WTC11 (cell line): ENCODE data around the gene PGAP6.

Experiments used
- ESRRA ChIP-seq: sonication (generic); formaldehyde crosslinking; IDR thresholded peaks from 2 replicates; pipeline ENCODE4 v1.8.1; 2022; ENCODE audit warnings: mild to moderate bottlenecking, missing genetic modification reagents, borderline replicate concordance
- JUN ChIP-seq: sonication (generic); formaldehyde crosslinking; IDR thresholded peaks from 2 replicates; pipeline ENCODE4 v1.8.0; 2023; ENCODE audit warnings: mild to moderate bottlenecking, missing genetic modification reagents
- KAT7 ChIP-seq: sonication (generic); formaldehyde crosslinking; IDR thresholded peaks from 2 replicates; pipeline ENCODE4 v1.8.1; 2023; ENCODE audit warnings: missing genetic modification reagents, mild to moderate bottlenecking, borderline replicate concordance
- MXD4 ChIP-seq: fragments of 250-450 bp; sonication (Bioruptor Pico); IDR thresholded peaks from 2 replicates; pipeline ENCODE4 v1.8.0; 2021; ENCODE audit warnings: mild to moderate bottlenecking, moderate library complexity, borderline replicate concordance
- SP1 ChIP-seq: sonication (generic); formaldehyde crosslinking; conservative IDR thresholded peaks from 2 replicates; pipeline ENCODE4 v1.8.1; 2022; ENCODE audit warnings: missing genetic modification reagents
- TCF7 ChIP-seq: sonication (generic); formaldehyde crosslinking; IDR thresholded peaks from 2 replicates; pipeline ENCODE4 v1.8.0; 2022; ENCODE audit warnings: mild to moderate bottlenecking, low read depth, missing genetic modification reagents, moderate library complexity
- ZNF416 ChIP-seq: fragments of 250-450 bp; sonication (Bioruptor Pico); IDR thresholded peaks from 2 replicates; pipeline ENCODE4 v1.9.0; 2021; ENCODE audit warnings: mild to moderate bottlenecking, inconsistent platforms
- TF ChIP-seq, protein P1 (sequence below): sonication (generic); formaldehyde crosslinking; IDR thresholded peaks from 2 replicates; pipeline ENCODE4 v1.8.0; 2023; ENCODE audit warnings: missing genetic modification reagents
- TF ChIP-seq, protein P2 (sequence below): sonication (generic); formaldehyde crosslinking; IDR thresholded peaks from 2 replicates; pipeline ENCODE4 v1.8.0; 2022; ENCODE audit warnings: mild to moderate bottlenecking, missing genetic modification reagents
- TF ChIP-seq, protein P3 (sequence below): fragments of 200-600 bp; IDR thresholded peaks from 2 replicates; pipeline ENCODE4 v1.8.0; 2022; ENCODE audit warnings: antibody characterized with exemption
- TF ChIP-seq, protein P4 (sequence below): sonication (generic); formaldehyde crosslinking; IDR thresholded peaks from 2 replicates; pipeline ENCODE4 v1.8.1; 2023; ENCODE audit warnings: mild to moderate bottlenecking, missing genetic modification reagents, moderate library complexity
- TF ChIP-seq, protein P5 (sequence below): fragments of 250-450 bp; sonication (Bioruptor Pico); IDR thresholded peaks from 2 replicates; pipeline ENCODE4 v1.9.0; 2021; ENCODE audit warnings: moderate library complexity, mild to moderate bottlenecking, inconsistent platforms, borderline replicate concordance

DNA sequence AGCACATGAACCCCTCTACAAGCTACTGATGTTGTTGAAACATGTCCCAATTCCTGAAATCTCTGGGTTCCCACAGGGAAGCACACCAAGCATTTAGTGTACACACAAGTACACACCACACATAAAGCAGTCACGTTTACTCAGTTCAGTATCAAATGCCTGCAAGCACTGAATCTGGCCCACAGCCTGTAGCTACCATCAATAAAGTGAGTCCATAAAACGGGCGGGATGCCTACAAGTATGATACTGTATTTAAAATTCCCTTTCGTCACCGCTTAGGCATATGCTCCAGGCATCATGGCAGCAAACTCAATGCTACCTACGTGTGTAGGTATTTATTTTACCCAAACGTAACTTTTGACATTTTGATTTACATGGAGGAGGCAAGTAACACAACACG is 31.6 kb downstream of the PGAP6 start:
- TF ChIP-seq, protein P1, sequence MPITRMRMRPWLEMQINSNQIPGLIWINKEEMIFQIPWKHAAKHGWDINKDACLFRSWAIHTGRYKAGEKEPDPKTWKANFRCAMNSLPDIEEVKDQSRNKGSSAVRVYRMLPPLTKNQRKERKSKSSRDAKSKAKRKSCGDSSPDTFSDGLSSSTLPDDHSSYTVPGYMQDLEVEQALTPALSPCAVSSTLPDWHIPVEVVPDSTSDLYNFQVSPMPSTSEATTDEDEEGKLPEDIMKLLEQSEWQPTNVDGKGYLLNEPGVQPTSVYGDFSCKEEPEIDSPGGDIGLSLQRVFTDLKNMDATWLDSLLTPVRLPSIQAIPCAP (CRISPR knock-in tag): no peak
- TF ChIP-seq, protein P2, sequence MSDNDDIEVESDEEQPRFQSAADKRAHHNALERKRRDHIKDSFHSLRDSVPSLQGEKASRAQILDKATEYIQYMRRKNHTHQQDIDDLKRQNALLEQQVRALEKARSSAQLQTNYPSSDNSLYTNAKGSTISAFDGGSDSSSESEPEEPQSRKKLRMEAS: no peak
- TF ChIP-seq KAT7 (CRISPR knock-in tag) (no peak), ESRRA (CRISPR knock-in tag) (no peak), SP1 (no peak), TCF7 (CRISPR knock-in tag) (no peak), MXD4 (CRISPR knock-in tag) (no peak), JUN (CRISPR knock-in tag) (no peak), ZNF416 (no peak)
- TF ChIP-seq, protein P3, sequence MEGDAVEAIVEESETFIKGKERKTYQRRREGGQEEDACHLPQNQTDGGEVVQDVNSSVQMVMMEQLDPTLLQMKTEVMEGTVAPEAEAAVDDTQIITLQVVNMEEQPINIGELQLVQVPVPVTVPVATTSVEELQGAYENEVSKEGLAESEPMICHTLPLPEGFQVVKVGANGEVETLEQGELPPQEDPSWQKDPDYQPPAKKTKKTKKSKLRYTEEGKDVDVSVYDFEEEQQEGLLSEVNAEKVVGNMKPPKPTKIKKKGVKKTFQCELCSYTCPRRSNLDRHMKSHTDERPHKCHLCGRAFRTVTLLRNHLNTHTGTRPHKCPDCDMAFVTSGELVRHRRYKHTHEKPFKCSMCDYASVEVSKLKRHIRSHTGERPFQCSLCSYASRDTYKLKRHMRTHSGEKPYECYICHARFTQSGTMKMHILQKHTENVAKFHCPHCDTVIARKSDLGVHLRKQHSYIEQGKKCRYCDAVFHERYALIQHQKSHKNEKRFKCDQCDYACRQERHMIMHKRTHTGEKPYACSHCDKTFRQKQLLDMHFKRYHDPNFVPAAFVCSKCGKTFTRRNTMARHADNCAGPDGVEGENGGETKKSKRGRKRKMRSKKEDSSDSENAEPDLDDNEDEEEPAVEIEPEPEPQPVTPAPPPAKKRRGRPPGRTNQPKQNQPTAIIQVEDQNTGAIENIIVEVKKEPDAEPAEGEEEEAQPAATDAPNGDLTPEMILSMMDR: no peak
- TF ChIP-seq, protein P4, sequence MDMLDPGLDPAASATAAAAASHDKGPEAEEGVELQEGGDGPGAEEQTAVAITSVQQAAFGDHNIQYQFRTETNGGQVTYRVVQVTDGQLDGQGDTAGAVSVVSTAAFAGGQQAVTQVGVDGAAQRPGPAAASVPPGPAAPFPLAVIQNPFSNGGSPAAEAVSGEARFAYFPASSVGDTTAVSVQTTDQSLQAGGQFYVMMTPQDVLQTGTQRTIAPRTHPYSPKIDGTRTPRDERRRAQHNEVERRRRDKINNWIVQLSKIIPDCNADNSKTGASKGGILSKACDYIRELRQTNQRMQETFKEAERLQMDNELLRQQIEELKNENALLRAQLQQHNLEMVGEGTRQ (CRISPR knock-in tag): no peak
- TF ChIP-seq, protein P5, sequence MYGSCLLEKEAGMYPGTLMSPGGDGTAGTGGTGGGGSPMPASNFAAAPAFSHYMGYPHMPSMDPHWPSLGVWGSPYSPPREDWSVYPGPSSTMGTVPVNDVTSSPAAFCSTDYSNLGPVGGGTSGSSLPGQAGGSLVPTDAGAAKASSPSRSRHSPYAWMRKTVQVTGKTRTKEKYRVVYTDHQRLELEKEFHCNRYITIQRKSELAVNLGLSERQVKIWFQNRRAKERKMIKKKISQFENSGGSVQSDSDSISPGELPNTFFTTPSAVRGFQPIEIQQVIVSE: no peak
